Neural cell (in vitro differentiated cells): ENCODE results near the gene TOP2B.

ENCODE experiments used
- CTCF ChIP-seq: fragments of 450-650 bp; IDR thresholded peaks from 2 replicates; pipeline ENCODE4 v1.5.1; 2014; ENCODE audit warnings: antibody characterized with exemption, mild to moderate bottlenecking, moderate library complexity; ENCODE audit not compliant: poor library complexity, severe bottlenecking
- EP300 ChIP-seq: fragments of 450-650 bp; conservative IDR thresholded peaks from 2 replicates; pipeline ENCODE4 v1.6.1; 2014; ENCODE audit warnings: antibody characterized with exemption, mild to moderate bottlenecking, moderate library complexity; ENCODE audit not compliant: poor library complexity, severe bottlenecking
- EZH2 ChIP-seq: fragments of 200-600, 300-800 bp; shearing (Covaris generic), sonication (generic); IDR thresholded peaks from 2 replicates; pipeline ENCODE4 v1.6.1; 2014; ENCODE audit warnings: antibody characterized with exemption, low read length, borderline replicate concordance, mild to moderate bottlenecking; ENCODE audit not compliant: insufficient read depth, poor library complexity, severe bottlenecking
- MXI1 ChIP-seq: fragments of 450-650 bp; conservative IDR thresholded peaks from 2 replicates; pipeline ENCODE4 v1.6.1; 2014; ENCODE audit warnings: antibody characterized with exemption, mild to moderate bottlenecking; ENCODE audit not compliant: poor library complexity, severe bottlenecking
- POLR2AphosphoS5 ChIP-seq: IDR thresholded peaks from 2 replicates; pipeline ENCODE4 v1.6.1; 2012
- RAD21 ChIP-seq: fragments of 450-650 bp; conservative IDR thresholded peaks from 2 replicates; pipeline ENCODE4 v1.6.1; 2014; ENCODE audit warnings: antibody characterized with exemption, mild to moderate bottlenecking, moderate library complexity
- REST ChIP-seq: IDR thresholded peaks from 2 replicates; pipeline ENCODE4 v1.6.1; 2012; ENCODE audit warnings: borderline replicate concordance
- SMC3 ChIP-seq: fragments of 450-650 bp; conservative IDR thresholded peaks from 2 replicates; pipeline ENCODE4 v1.6.1; 2014; ENCODE audit warnings: antibody characterized with exemption, mild to moderate bottlenecking, moderate library complexity; ENCODE audit not compliant: poor library complexity
- TAF1 ChIP-seq: IDR thresholded peaks from 2 replicates; pipeline ENCODE4 v1.6.1; 2012; ENCODE audit warnings: low read depth

- TF ChIP-seq CTCF (no peak), MXI1 (no peak), SMC3 (no peak), POLR2AphosphoS5 (no peak), REST (no peak), EZH2 (no peak), EP300 (no peak), RAD21 (no peak), TAF1 (no peak)
Observed at GRCh38 chr3:25683410-25683809, 18.7 kb upstream of the TOP2B start.
